H7 (cell line): ENCODE measurements around the gene IRAK1. TPM values are rescaled to one million over a fixed set of nuclear protein-coding genes. Genes with fewer than 3 reads are reported as not detected.

Experiments used
- DNase-seq: peaks from one replicate; pipeline ENCODE4 v3.0.0; 2012
- H3K27me3 ChIP-seq: 2 replicates; pipeline ENCODE4 v1.6.0; 2011; ENCODE audit warnings: mild to moderate bottlenecking, low read length; ENCODE audit not compliant: control insufficient read depth, insufficient read depth
- H3K36me3 ChIP-seq: replicated peaks from 2 replicates; pipeline ENCODE4 v1.5.1; 2011; ENCODE audit warnings: low read length; ENCODE audit not compliant: control insufficient read depth, insufficient read depth
- H3K4me3 ChIP-seq: 2 replicates; pipeline ENCODE4 v1.5.1; 2011; ENCODE audit warnings: low read depth, mild to moderate bottlenecking, control low read depth, low read length, moderate library complexity; ENCODE audit not compliant: insufficient read depth
- total RNA-seq: library from RNA; depleted of rRNA; stranded (reverse); fragments of >200 nt; shearing (Covaris generic); gene quantifications from 2 replicates; pipeline ENCODE4 v1.2.3, GENCODE V29; 2014; rRNA removed

IRAK1 gene
- total RNA-seq, 1 experiment from 2014 or later: 34.4 TPM

DNA sequence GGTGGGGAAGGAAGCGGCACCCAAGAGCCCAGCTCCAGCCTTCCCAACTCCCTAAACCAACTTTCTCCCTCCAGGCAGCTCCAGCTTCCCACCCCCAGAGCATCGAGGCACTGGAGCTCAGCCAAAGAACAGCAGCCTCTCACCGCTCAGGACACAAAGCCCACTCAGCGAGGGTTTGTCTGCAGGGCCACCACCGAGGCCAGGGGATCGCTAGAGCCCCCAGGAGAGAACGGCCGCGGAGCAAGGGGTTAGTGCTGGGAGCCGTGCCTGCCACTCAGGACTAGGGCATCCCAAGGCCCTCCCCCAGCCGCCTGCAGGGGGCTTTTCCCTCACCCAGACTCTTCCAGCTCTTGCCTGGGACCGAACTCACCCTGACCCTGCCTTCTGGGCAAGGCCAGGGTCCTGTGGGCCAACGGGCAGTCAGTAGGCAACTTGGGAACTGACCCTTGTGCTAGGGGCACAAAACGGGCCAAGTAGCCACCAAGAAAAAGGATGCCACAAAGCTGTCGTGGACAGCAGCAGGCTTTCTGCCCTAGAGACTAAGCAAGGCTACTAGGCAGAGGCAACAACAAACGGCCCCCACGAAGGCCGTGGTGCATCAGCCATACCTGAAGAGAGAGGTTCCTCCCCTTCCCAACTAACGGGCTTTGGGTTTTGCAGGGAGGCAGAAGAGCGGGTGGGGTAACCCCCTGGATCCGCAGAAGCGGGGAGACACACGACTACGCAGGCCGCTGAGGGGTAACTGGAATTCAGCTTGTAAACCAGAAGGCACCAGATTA is 50.4 kb downstream of the IRAK1 start:
- Histone ChIP-seq H3K4me3 (peak overlapping the region; percentile 96), H3K36me3 (no peaks in the 10 kb centered on the region; the same call in 1 of the 2 replicates), H3K27me3 (no peaks in the 10 kb centered on the region)
- peak; percentile 77 for DNase-seq

DNA sequence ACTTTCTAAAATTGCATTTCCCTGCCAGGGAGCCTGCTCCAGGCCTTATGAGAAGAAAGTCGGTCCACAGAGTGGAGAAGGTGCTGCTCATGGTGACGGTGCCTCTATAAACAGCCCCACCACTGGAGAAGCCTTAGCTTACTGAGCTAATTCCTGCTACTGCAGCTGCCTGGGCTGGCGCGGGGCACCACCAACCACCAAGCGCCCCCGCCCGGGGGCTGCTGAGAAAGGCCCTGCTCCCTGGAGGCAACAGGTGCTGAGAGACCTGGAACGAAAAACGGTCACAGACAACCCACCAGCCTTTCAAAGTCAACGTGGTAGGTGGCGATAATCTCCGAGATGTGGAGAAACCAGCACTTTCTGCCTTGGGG is 51.0 kb downstream of the IRAK1 start:
- peak; percentile 78 for DNase-seq

DNA sequence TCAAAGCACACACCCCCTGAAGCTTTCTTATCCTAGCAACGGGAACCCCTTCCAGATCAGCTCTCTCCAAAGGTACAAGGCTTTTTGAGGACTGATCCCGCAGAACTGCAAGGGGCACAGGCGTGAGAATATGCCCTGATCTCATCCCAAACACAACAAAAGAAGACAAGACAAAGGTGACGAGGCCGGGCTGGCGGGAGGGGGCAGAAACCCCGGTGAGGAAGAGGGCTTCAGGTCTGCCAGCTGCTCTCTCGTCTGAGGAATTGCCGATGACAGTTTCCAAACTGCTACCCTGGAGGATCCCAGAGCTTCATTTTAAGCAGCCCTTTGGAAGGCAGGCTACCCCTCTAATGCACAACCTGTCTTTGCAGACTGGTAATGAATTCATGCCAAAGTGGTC is 51.4 kb downstream of the IRAK1 start:
- H3K36me3 ChIP-seq: peaks cover 3% of the 10 kb centered on the region
- H3K27me3 ChIP-seq: no peaks in the 10 kb centered on the region
- no peak for DNase-seq
- H3K4me3 ChIP-seq: 0 out of 2 replicates have a peak overlapping the region, but pooled peaks have one; percentile 0

More for the DNA sequence above, 51.0 kb downstream of the IRAK1 start:
- Histone ChIP-seq H3K4me3 (peak overlapping the region; percentile 96), H3K36me3 (peaks cover 1% of the 10 kb centered on the region), H3K27me3 (no peaks in the 10 kb centered on the region)

DNA sequence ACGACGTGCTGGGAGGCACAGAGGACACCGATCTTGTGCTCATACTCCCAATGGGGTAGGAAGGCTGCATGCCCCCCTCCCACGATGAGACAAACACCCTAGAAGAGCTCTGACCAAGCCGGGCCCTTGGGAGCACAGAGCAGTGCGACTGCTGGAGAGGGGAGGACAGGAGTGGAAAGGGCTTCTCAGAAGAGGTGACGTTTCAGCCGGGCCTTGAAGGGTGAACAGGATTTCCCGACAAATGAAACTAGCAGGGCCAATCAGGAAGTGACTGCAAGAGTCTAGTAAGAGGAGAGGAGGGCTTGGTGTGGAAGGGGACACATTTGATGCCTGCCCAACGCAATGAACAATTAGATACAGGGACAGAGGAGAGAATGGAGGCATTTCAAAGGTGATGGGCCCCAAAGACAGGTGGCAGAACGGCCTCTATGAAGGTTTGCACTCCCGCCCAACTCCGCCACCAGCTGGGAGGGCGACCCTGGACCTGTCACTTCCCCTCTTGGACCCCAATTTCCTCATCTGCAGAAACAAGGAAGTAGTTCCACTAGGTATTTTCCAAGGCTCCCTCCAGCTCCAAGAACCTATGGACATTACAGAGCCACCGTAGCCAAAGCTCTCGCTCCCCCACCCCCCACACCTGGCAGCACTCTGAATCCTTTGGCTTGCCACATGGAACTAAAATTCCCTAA is 52.0 kb downstream of the IRAK1 start:
- no peak for DNase-seq
- no peaks in the 10 kb centered on the region for H3K27me3 ChIP-seq
- no peak overlapping the region for H3K4me3 ChIP-seq
- peaks cover 6% of the 10 kb centered on the region for H3K36me3 ChIP-seq

DNA sequence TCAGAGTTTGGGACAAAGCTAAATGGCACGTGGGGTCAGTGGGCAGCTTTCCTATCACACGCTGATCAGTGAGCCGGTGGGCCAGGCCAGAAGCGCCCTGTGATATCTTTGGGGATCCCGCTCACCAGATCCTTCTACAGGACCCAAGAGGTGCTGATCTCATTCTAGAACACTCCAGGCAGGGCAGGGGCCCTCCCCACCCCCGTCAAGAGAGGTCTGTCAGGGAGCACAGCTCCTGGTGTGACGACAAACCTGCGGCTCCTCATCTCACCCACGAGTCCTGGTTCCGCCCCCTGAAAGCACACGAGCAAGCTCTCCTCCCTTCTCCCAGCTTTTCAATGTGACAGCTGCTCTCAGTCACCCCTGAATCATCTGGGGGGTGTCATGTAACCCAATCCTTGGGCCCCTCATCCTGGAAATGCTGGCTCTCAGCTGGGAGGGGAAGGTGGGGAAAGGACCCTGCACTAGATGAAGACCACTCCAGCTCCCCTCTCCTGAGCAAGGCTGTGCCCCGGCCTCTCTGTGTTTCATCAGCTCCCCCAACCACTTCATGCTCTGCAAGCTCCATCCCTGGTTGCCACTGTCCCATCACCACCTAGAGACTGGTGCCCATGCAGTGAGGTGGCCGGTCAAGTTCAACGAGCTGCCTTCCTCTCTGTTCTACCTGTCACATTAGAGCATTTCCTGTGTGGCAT is 52.7 kb downstream of the IRAK1 start:
- Histone ChIP-seq H3K4me3 (no peak overlapping the region), H3K36me3 (peaks cover 9% of the 10 kb centered on the region), H3K27me3 (no peaks in the 10 kb centered on the region)
- DNase-seq: no peak

DNA sequence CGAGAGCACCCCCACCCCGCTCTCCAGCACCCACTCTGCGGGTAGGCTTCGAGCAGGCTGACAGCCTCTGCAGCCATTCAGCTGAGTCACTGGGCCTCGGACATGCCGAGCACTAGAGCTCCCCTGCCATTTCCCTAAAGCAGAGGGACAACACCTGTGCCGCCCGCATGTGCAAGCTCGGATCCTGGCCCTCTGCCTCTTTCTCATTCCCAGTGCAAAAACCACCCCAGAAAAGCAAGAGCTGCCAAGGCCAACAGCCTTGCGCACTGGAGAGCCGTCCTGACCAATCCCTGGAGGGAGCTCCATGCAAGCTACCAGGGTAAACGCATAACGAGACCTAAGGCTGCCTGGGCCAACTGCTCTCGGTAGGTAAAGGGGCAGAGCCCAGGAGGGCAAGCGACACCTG is 53.4 kb downstream of the IRAK1 start:
- Histone ChIP-seq H3K27me3 (no peaks in the 10 kb centered on the region), H3K36me3 (peaks cover 14% of the 10 kb centered on the region), H3K4me3 (no peak overlapping the region)
- DNase-seq: no peak

DNA sequence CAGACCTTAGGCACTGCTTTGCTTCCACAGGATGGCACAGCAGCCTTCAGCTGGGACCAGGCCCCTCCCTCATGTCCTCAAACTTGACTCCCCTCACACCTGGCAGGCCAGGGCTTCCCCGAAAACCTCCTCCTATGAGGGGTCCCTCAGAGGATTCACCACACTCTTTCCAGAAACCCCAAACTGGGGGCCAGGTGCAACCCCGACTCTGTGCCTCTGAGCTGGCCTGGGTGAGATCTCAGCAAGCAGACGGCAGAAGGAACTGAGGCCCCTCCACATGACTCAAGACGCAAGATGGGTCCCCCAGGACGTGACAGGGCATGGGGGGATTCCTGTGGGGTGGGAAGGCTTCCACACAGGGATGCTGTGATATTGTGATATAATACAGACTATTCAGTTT is 54.3 kb downstream of the IRAK1 start:
- no peaks in the 10 kb centered on the region for H3K27me3 ChIP-seq
- no peak for DNase-seq
- H3K4me3 ChIP-seq: no peak overlapping the region
- peaks cover 15% of the 10 kb centered on the region for H3K36me3 ChIP-seq

DNA sequence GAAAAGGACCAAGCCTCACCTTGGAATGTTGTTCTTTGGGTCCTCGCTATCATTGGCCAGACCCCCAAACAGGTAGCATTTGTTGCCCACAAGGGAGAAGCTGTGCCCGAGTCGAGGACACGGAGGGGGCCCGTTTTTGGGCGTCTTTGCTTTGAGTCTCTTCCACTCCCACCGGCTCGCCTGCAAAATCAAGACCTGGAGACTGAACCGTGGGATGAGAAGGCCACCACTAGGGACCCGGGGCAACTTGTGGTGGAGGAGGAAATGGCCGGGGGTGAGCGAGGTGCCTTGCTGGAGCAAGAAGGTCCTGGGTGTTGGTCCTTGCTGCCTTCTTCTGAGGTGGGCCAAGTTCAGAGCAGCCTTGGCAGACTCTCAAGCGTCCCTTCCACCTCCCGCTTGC is 55.6 kb downstream of the IRAK1 start:
- H3K36me3 ChIP-seq: peaks cover 23% of the 10 kb centered on the region
- DNase-seq: no peak

DNA sequence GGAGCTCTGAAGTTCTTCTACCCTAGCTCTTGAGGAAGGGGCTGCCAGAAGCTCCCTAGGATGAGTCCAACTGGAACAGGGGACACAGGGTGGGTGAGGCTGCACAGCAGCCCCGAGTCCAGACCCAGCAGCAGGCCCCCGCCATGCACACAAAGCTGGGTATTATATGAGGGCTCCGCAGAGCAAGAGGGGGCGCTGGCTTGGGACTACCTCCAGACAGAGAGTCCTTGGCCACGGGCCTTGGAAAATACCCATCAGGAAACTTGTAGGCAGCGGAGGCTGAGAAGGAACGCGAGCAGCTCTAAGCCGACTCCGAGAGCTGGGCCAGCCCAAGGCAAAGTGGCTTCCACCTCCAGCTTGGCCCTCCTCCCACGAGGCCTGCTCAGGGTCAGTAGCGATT is 56.2 kb downstream of the IRAK1 start:
- no peak for DNase-seq
- Histone ChIP-seq H3K4me3 (no peak overlapping the region), H3K36me3 (peaks cover 28% of the 10 kb centered on the region), H3K27me3 (no peaks in the 10 kb centered on the region)

More for the DNA sequence above, 55.6 kb downstream of the IRAK1 start:
- Histone ChIP-seq H3K4me3 (no peak overlapping the region), H3K27me3 (no peaks in the 10 kb centered on the region)

DNA sequence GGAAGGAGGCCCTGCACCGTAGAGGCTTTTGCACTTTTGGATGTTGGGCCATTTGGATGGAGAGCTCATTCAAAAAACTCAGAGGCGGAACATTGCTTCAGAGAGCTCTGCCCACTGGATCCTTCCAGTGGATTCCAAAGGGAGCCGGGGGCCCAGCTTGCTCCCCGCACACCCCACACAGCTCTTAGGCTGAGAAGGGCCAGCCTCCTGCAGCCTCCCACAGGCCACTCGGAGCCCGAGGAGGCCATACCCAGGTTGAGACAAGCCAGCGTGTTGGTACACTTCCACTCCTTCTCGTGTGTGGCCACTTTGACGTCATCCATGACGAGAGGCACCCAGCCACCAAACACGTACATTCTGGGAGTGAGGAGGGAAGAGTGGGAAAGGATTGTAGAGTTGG is 58.4 kb downstream of the IRAK1 start:
- H3K4me3 ChIP-seq: no peak overlapping the region
- H3K36me3 ChIP-seq: peaks cover 49% of the 10 kb centered on the region
- no peaks in the 10 kb centered on the region for H3K27me3 ChIP-seq
- no peak for DNase-seq

DNA sequence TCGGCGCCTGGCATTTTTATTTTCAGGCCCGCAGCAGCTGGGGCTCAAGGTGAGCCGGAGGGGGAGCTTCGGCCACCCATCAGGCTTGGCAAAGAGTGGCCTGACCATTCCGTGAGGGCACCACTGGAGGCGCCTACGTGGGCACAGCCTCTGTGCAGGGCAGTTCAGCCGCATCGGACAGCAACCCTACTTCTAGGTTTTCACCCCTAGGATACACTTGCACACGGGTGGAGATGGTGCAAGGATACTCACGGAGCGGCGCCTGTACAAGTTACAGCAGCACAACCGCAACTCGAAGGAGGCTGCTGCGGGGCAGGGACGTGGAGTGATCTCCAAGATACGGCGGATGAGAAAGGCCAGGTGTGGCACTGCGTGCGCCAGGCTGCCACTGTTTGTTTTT is 58.9 kb downstream of the IRAK1 start:
- peaks cover 51% of the 10 kb centered on the region for H3K36me3 ChIP-seq
- no peaks in the 10 kb centered on the region for H3K27me3 ChIP-seq
- no peak for DNase-seq

More for the DNA sequence above, 58.9 kb downstream of the IRAK1 start:
- no peak overlapping the region for H3K4me3 ChIP-seq

Other genes starting within 250 kb of the IRAK1 start
- not detected in 2 replicates for gene SRPK3, start 238.9 kb downstream of the IRAK1 start, total RNA-seq
- 63.3 and 76.2 TPM in 2 replicates for gene IDH3G, start 225.5 kb downstream of the IRAK1 start, total RNA-seq
- gene SSR4, start 225.2 kb downstream of the IRAK1 start, total RNA-seq: 148 and 198 TPM in 2 replicates
- 73.0 and 76.3 TPM in 2 replicates for gene PDZD4, start 189.4 kb downstream of the IRAK1 start, total RNA-seq
- 9.9 and 17.0 TPM in 2 replicates for gene L1CAM, start 133.7 kb downstream of the IRAK1 start, total RNA-seq
- gene AVPR2, start 115.2 kb downstream of the IRAK1 start, total RNA-seq: not detected in 2 replicates
- gene ARHGAP4, start 93.6 kb downstream of the IRAK1 start, total RNA-seq: 39.4 and 51.3 TPM in 2 replicates
- 86.7 and 97.4 TPM in 2 replicates for gene NAA10, start 84.9 kb downstream of the IRAK1 start, total RNA-seq
- gene RENBP, start 75.3 kb downstream of the IRAK1 start, total RNA-seq: 17.9 and 18.3 TPM in 2 replicates
- 64.9 and 70.0 TPM in 2 replicates for gene HCFC1, start 48.1 kb downstream of the IRAK1 start, total RNA-seq
- gene TMEM187, start 47.1 kb downstream of the IRAK1 start, total RNA-seq: 8.8 and 9.5 TPM in 2 replicates
- 24.2 and 30.5 TPM in 2 replicates for gene MECP2, start 77.8 kb upstream of the IRAK1 start, total RNA-seq
- not detected in 2 replicates for gene OPN1LW, start 124.3 kb upstream of the IRAK1 start, total RNA-seq
- not detected in 2 replicates for gene OPN1MW, start 162.7 kb upstream of the IRAK1 start, total RNA-seq
- gene OPN1MW2, start 199.9 kb upstream of the IRAK1 start, total RNA-seq: not detected in 2 replicates
- not detected in 2 replicates for gene OPN1MW3, start 237.7 kb upstream of the IRAK1 start, total RNA-seq